HEK293T (cell line): Measurements from ENCODE around the gene GNA12.
A peak's percentile ranks its signal among the peaks of the same experiment; 100 is the strongest.

Experiments used
- CTCF ChIA-PET: fragments of 350-600 bp; formaldehyde crosslinking; extraction: SDS; loops from one replicate; lab custom pipeline; 2021; ENCODE audit warnings: antibody characterized with exemption, inconsistent platforms; lab: Yijun Ruan, JAX
- POLR2A ChIA-PET: fragments of 350-600 bp; formaldehyde crosslinking; extraction: SDS; loops from one replicate; lab custom pipeline; 2020; ENCODE audit warnings: antibody characterized with exemption, inconsistent platforms; lab: Yijun Ruan, JAX
- DNase-seq: peaks from one replicate; pipeline ENCODE4 v3.0.0; 2012; ENCODE audit warnings: mixed read lengths; ENCODE audit errors: extremely low spot score
- ARNT ChIP-seq: fragments of 450-650 bp; IDR thresholded peaks from 2 replicates; pipeline ENCODE4 v1.6.1; 2017; ENCODE audit warnings: mild to moderate bottlenecking
- BHLHE40 ChIP-seq: fragments of 450-650 bp; IDR thresholded peaks from 2 replicates; pipeline ENCODE4 v1.6.1; 2016; ENCODE audit warnings: mild to moderate bottlenecking, moderate library complexity, borderline replicate concordance
- CTBP1 ChIP-seq: fragments of 450-650 bp; IDR thresholded peaks from 2 replicates; pipeline ENCODE4 v1.6.1; 2016; ENCODE audit warnings: borderline replicate concordance
- ELF4 ChIP-seq: fragments of 450-650 bp; IDR thresholded peaks from 2 replicates; pipeline ENCODE4 v1.6.1; 2017; ENCODE audit warnings: antibody characterized with exemption
- FOXA1 ChIP-seq: fragments of 450-650 bp; IDR thresholded peaks from 2 replicates; pipeline ENCODE4 v1.6.1; 2016; ENCODE audit warnings: mild to moderate bottlenecking
- FOXK2 ChIP-seq: fragments of 450-650 bp; IDR thresholded peaks from 2 replicates; pipeline ENCODE4 v1.6.1; 2016; ENCODE audit warnings: mild to moderate bottlenecking
- FOXM1 ChIP-seq: fragments of 450-650 bp; IDR thresholded peaks from 2 replicates; pipeline ENCODE4 v1.6.1; 2017; ENCODE audit warnings: mild to moderate bottlenecking, borderline replicate concordance
- HDGF ChIP-seq: fragments of 450-650 bp; IDR thresholded peaks from 2 replicates; pipeline ENCODE4 v1.6.1; 2017; ENCODE audit warnings: antibody characterized with exemption, borderline replicate concordance
- L3MBTL2 ChIP-seq: fragments of 450-650 bp; conservative IDR thresholded peaks from 2 replicates; pipeline ENCODE4 v1.6.1; 2016; ENCODE audit warnings: mild to moderate bottlenecking
- LEF1 ChIP-seq: fragments of 450-650 bp; IDR thresholded peaks from 2 replicates; pipeline ENCODE4 v1.6.1; 2017; ENCODE audit warnings: mild to moderate bottlenecking, borderline replicate concordance
- NFRKB ChIP-seq: fragments of 450-650 bp; IDR thresholded peaks from 2 replicates; pipeline ENCODE4 v1.6.1; 2016; ENCODE audit warnings: mild to moderate bottlenecking, moderate library complexity
- PKNOX1 ChIP-seq: fragments of 450-650 bp; IDR thresholded peaks from 2 replicates; pipeline ENCODE4 v1.6.1; 2016
- SP1 ChIP-seq: fragments of 450-650 bp; IDR thresholded peaks from 2 replicates; pipeline ENCODE4 v1.6.1; 2017
- SUZ12 ChIP-seq: fragments of 450-650 bp; IDR thresholded peaks from 2 replicates; pipeline ENCODE4 v1.6.1; 2016; ENCODE audit warnings: mild to moderate bottlenecking
- TARDBP ChIP-seq: fragments of 450-650 bp; IDR thresholded peaks from 2 replicates; pipeline ENCODE4 v1.6.1; 2016
- ZNF384 ChIP-seq: fragments of 450-650 bp; IDR thresholded peaks from 2 replicates; pipeline ENCODE4 v1.6.1; 2016

Gene GNA12

GRCh38 chr7:2807845-2808772 is 36.0 kb downstream of the GNA12 start:
- POLR2A ChIA-PET = interaction anchor here (0.8 to 1.3 kb wide), 4 partner anchors 19 to 50 kb away, joined by 3 to 4 read pairs (median 3); no protein-coding TSS in a partner anchor
- no peak for TF ChIP-seq FOXK2
- 0 out of 2 replicates have a peak, but pooled peaks have one; percentile 11 for TF ChIP-seq CTBP1
- no peak for TF ChIP-seq LEF1
- TF ChIP-seq NFRKB = no peak
- TF ChIP-seq ARNT = peak; percentile 93
- TF ChIP-seq L3MBTL2 = no peak
- no peak; the same call in 1 of the 2 replicates for TF ChIP-seq HDGF
- DNase-seq = peak; percentile 67
- CTCF ChIA-PET = interaction anchor here (0.6 to 1.0 kb wide), 4 partner anchors 9 to 194 kb away, joined by 3 to 4 read pairs (median 4); no protein-coding TSS in a partner anchor

- POLR2A ChIA-PET = interaction anchor here (0.8 to 1.3 kb wide), 4 partner anchors 18 to 50 kb away, joined by 3 to 4 read pairs (median 3); no protein-coding TSS in a partner anchor
- DNase-seq = no peak
- TF ChIP-seq CTBP1 (no peak), FOXA1 (no peak), NFRKB (no peak), PKNOX1 (no peak), ARNT (no peak), ZNF384 (no peak), HDGF (no peak), FOXK2 (no peak), ELF4 (no peak), SP1 (no peak), LEF1 (no peak), TARDBP (no peak), FOXM1 (no peak), L3MBTL2 (no peak), SUZ12 (no peak), BHLHE40 (no peak)
- CTCF ChIA-PET = interaction anchor here (0.6 to 1.0 kb wide), 3 partner anchors 12 to 193 kb away, joined by 3 to 4 read pairs (median 4); no protein-coding TSS in a partner anchor
These were observed 36.7 kb downstream of the GNA12 start for GRCh38 chr7:2807460-2807844.

GRCh38 chr7:2806571-2806970 is 37.5 kb downstream of the GNA12 start:
- TF ChIP-seq NFRKB = no peak
- TF ChIP-seq PKNOX1 = no peak
- no peak for TF ChIP-seq SUZ12
- no peak for TF ChIP-seq CTBP1
- TF ChIP-seq FOXA1 = no peak
- no peak for DNase-seq
- ChIA-PET CTCF (no interaction called here), POLR2A (no interaction called here)

GRCh38 chr7:2805213-2805944 is 38.7 kb downstream of the GNA12 start:
- no peak for TF ChIP-seq L3MBTL2
- TF ChIP-seq BHLHE40 = no peak
- no peak for TF ChIP-seq TARDBP
- no peak for TF ChIP-seq NFRKB
- no peak for TF ChIP-seq PKNOX1
- TF ChIP-seq ZNF384 = no peak
- no peak for TF ChIP-seq SUZ12
- no peak for TF ChIP-seq FOXM1
- TF ChIP-seq FOXK2 = no peak
- TF ChIP-seq ARNT = no peak
- no peak for TF ChIP-seq CTBP1
- TF ChIP-seq LEF1 = no peak
- no peak for TF ChIP-seq HDGF
- no peak for TF ChIP-seq ELF4
- TF ChIP-seq SP1 = no peak
- no peak for TF ChIP-seq FOXA1
- DNase-seq = no peak
- ChIA-PET CTCF (interaction anchor here (0.5 to 1.0 kb wide), 4 partner anchors 95 to 1512 kb away, joined by 3 to 4 read pairs (median 4); partner anchors contain the start of gene MAD1L1), POLR2A (interaction anchor here (1.5 kb wide), 1 partner anchor 48 kb away, joined by 4 read pairs; no protein-coding TSS in a partner anchor)

GRCh38 chr7:2804227-2804763 is 39.8 kb downstream of the GNA12 start:
- no peak for DNase-seq
- POLR2A ChIA-PET = interaction anchor here (1.5 kb wide), 1 partner anchor 46 kb away, joined by 4 read pairs; no protein-coding TSS in a partner anchor
- TF ChIP-seq PKNOX1 (no peak), FOXM1 (no peak), FOXA1 (no peak), SUZ12 (no peak), LEF1 (no peak), HDGF (no peak), ELF4 (no peak), L3MBTL2 (no peak), ARNT (no peak), ZNF384 (no peak), CTBP1 (no peak), FOXK2 (no peak), TARDBP (no peak), NFRKB (no peak), BHLHE40 (no peak)
- CTCF ChIA-PET = interaction anchor here (0.7 kb wide), 1 partner anchor 94 kb away, joined by 4 read pairs; no protein-coding TSS in a partner anchor
